Measurements from ENCODE around the gene YPEL3. TPM values are rescaled to one million over a fixed set of nuclear protein-coding genes. Genes with fewer than 3 reads are reported as not detected.

YPEL3 gene, protein sequence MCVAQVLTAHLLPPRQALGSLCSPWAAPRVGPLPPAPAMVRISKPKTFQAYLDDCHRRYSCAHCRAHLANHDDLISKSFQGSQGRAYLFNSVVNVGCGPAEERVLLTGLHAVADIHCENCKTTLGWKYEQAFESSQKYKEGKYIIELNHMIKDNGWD
- 25.9 and 28.7 TPM in 2 replicates for total RNA-seq

DNA sequence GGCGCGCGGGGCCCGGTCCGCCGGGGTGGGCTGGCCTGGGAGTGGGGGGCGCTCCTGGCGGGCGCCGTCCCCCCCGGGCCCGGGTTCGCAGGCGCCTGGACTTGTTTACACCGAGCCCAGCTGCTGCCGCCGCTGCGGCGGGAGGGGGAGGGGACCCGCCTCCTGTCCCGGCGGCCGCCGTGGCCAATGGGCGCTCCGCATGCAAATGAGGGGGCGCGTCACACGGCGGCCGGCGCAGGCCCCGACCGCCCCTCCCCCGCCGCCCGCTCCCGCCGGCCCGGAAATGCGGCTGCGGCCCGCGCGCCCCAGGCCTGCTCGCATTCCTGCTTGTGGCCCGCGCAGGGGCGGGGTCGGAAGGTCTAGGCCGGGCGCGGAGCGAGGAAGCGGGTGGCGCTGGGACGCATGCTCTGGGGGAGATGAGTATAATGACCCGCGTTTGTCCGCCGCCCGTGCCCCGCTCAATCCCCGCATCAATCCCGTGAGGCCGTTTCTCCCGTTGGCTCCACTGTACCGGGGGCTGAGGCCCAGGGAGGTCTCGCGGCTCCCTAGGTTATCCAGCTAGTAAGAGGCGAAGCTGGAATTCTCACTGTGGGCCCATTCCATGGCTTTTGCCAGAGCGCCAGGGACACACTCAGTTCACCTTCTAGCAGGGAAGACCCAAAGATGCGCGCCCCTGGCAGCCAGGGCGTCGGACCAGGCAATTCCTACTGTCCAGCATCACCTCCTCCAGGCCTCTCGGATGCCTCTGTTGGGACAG is at the start of gene YPEL3:
Gene YPEL3, minus strand, starts transcription at position 109 of the 757 bp plus-strand sequence. CDS start 731 bp downstream, outside the sequence.

GRCh38 chr16:30113031-30113710 is 17.2 kb upstream of the YPEL3 start, which contains the start of gene GDPD3:
Gene GDPD3, minus strand, starts transcription at chr16:30113537. Its CDS starts 59 bp downstream, at chr16:30113478.

DNA sequence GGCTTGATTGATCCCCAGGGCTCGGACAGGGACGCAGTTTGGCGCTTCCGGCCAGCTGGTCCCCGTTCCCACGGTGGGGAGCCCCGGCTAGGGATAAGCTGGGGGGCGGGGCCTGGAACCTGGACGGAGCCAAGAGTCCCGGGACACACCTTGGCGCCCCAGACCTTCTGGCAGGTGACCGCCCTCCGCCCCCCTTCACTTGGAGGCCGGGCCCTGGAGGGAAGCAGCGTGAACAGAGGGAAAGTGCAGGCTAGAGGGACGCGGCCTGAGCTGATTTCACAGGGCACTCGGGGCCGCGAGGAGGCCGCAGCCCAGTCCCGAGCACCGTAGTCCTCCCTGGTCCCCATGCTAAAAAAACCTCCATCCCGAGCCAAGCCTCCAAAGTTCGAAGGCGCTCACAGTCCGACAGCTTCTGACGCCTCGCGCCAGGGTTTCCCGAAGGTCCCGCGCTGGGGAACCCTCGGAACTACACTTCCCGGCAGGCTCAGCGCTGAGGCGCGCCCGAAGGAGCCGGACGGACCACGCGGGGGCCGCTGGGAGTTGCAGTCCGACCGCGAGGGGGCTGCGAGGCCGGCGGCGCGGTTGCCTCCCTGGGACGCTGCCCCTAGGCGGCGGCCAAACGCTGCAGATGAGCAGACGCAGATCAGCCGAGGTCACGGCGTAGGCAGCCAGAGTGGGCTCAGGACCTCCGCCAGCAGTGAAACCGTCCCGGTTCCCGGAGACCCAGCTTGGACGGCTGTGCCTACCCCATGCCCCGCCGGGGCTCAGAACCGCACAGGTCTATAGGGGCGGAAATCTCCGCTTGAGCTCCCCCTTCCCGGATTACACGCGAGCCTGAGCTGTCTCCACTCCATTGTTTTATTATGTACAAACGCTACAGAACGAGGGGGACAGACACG is 4.3 kb downstream of the YPEL3 start, which contains the start of gene TBX6:
Gene TBX6, minus strand, starts transcription at position 451 of the 899 bp plus-strand sequence. CDS start 731 bp downstream, outside the sequence.

GRCh38 chr16:30075503-30076275 is 20.3 kb downstream of the YPEL3 start, which contains the start of gene PPP4C:
Gene PPP4C, plus strand, starts transcription at chr16:30075994. Its CDS starts 384 bp downstream, at chr16:30076378.

DNA sequence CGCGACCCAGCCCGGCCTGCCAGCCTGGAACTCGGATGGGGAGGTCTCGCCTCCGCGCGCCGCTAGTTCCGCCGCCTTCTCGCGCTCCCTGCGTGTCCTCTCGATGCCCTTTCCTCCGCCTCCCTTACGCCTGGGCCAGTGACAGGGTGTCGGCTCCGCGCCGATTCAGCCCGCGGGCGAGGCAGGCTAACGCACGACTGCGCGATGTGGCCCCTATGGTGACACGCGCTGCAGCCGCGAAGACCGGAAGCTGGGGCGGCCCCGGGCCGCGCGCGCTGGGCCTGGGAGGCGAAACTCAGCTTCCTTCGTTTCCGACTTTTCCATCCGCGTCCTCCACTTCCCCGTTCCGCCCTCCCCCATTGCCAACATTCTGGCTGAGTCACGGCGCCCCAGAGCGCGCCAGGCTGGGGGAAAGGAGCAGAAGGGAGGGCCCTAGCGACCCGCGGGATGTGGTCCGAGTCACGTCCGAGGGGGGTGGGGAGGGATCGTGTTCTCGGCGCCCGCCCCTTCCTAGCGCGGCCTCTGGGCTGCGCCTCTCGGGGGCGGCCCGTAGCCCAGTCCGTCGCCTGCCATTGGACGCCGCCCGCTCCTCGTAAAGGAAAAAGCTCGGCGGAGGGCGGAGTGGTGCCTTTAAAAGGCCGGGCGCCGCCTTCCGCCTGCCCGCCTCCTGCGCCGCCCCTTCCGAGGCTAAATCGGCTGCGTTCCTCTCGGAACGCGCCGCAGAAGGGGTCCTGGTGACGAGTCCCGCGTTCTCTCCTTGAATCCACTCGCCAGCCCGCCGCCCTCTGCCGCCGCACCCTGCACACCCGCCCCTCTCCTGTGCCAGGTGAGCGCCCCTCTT is 30.7 kb downstream of the YPEL3 start, which contains the start of gene ALDOA:
Gene ALDOA, plus strand, starts transcription at position 659 of the 841 bp plus-strand sequence. CDS start 1,138 bp downstream, outside the sequence.

Other genes starting within 250 kb of the YPEL3 start
- 80.6 and 87.8 TPM in 2 replicates for gene CDIPT, start 233.0 kb downstream of the YPEL3 start, total RNA-seq
- gene SEZ6L2, start 196.7 kb downstream of the YPEL3 start, total RNA-seq: 1.7 and 3.4 TPM in 2 replicates
- 2.9 and 4.8 TPM in 2 replicates for gene ASPHD1, start 195.7 kb downstream of the YPEL3 start, total RNA-seq
- 7.2 and 8.6 TPM in 2 replicates for gene KCTD13, start 170.0 kb downstream of the YPEL3 start, total RNA-seq
- 99.9 and 105 TPM in 2 replicates for gene TMEM219, start 134.1 kb downstream of the YPEL3 start, total RNA-seq
- 27.4 and 30.8 TPM in 2 replicates for gene TAOK2, start 122.3 kb downstream of the YPEL3 start, total RNA-seq
- gene HIRIP3, start 100.6 kb downstream of the YPEL3 start, total RNA-seq: 17.3 and 18.7 TPM in 2 replicates
- 101 and 119 TPM in 2 replicates for gene INO80E, start 100.0 kb downstream of the YPEL3 start, total RNA-seq
- gene DOC2A, start 85.2 kb downstream of the YPEL3 start, total RNA-seq: 0.30 and 0.34 TPM in 2 replicates
- not detected in 2 replicates for gene C16orf92, start 73.0 kb downstream of the YPEL3 start, total RNA-seq
- gene TLCD3B, start 64.9 kb downstream of the YPEL3 start, total RNA-seq: 0.15 and 0.34 TPM in 2 replicates
- gene ALDOA, start 30.5 kb downstream of the YPEL3 start, total RNA-seq: 1,260 and 1,271 TPM in 2 replicates
- 123 and 132 TPM in 2 replicates for gene PPP4C, start 20.2 kb downstream of the YPEL3 start, total RNA-seq
- under 0.01 and 0.15 TPM in 2 replicates for gene TBX6, start 4.3 kb downstream of the YPEL3 start, total RNA-seq
- gene GDPD3, start 17.3 kb upstream of the YPEL3 start, total RNA-seq: 0.17 and 0.74 TPM in 2 replicates
- gene MAPK3, start 27.0 kb upstream of the YPEL3 start, total RNA-seq: 67.2 and 82.8 TPM in 2 replicates
- gene CORO1A, start 87.4 kb upstream of the YPEL3 start, total RNA-seq: 7.4 and 7.7 TPM in 2 replicates
- 442 and 580 TPM in 2 replicates for gene BOLA2B, start 97.5 kb upstream of the YPEL3 start, total RNA-seq
- 32.0 and 42.2 TPM in 2 replicates for gene SLX1A, start 97.7 kb upstream of the YPEL3 start, total RNA-seq
- gene SULT1A3, start 103.0 kb upstream of the YPEL3 start, total RNA-seq: 1.2 and 1.8 TPM in 2 replicates
- 0.30 TPM in 1 of 2 replicates, not detected in the other for gene NPIPB13, start 152.3 kb upstream of the YPEL3 start, total RNA-seq

All from bronchus fibroblast of lung (primary cell).